Smooth muscle cell (in vitro differentiated cells): ENCODE results near the gene PMPCA. TPM values are rescaled to one million over a fixed set of nuclear protein-coding genes. Genes with fewer than 3 reads are reported as not detected.

Experiments
- DNase-seq: peaks from one replicate; lab custom pipeline; 2025; ENCODE audit not compliant: unreplicated experiment; lab: John Stamatoyannopoulos, UW
- H2AFZ ChIP-seq: fragments of 200-600 bp; sonication (generic); 2 replicates; pipeline ENCODE4 v1.6.0; 2016; ENCODE audit warnings: antibody characterized with exemption, low read depth, mild to moderate bottlenecking
- H3F3A ChIP-seq: fragments of 200-600 bp; sonication (generic); 2 replicates; pipeline ENCODE4 v1.6.0; 2017; ENCODE audit warnings: antibody characterized with exemption, low read depth
- H3K27ac ChIP-seq: fragments of 200-600 bp; sonication (generic); 2 replicates; pipeline ENCODE4 v1.5.1; 2016; ENCODE audit warnings: low read depth, mild to moderate bottlenecking
- H3K27me3 ChIP-seq: fragments of 200-600 bp; sonication (generic); 2 replicates; pipeline ENCODE4 v1.6.1; 2016; ENCODE audit warnings: low read depth, mild to moderate bottlenecking
- H3K36me3 ChIP-seq: fragments of 200-600 bp; sonication (generic); 2 replicates; pipeline ENCODE4 v1.5.1; 2016; ENCODE audit warnings: low read depth
- H3K4me1 ChIP-seq: fragments of 200-600 bp; sonication (generic); 2 replicates; pipeline ENCODE4 v1.5.1; 2016; ENCODE audit warnings: low read depth
- H3K4me2 ChIP-seq: fragments of 200-600 bp; sonication (generic); 2 replicates; pipeline ENCODE4 v1.6.0; 2016; ENCODE audit warnings: mild to moderate bottlenecking
- H3K4me3 ChIP-seq: fragments of 200-600 bp; sonication (generic); 2 replicates; pipeline ENCODE4 v1.5.1; 2016; ENCODE audit warnings: mild to moderate bottlenecking
- H3K79me2 ChIP-seq: fragments of 200-600 bp; sonication (generic); 2 replicates; pipeline ENCODE4 v1.6.0; 2016; ENCODE audit warnings: low read depth, mild to moderate bottlenecking
- H3K9ac ChIP-seq: fragments of 200-600 bp; sonication (generic); 2 replicates; pipeline ENCODE4 v1.6.0; 2016; ENCODE audit warnings: low read depth
- H3K9me3 ChIP-seq: fragments of 200-600 bp; sonication (generic); replicated peaks from 2 replicates; pipeline ENCODE4 v1.5.1; 2016; ENCODE audit warnings: low read depth
- H4K20me1 ChIP-seq: fragments of 200-600 bp; sonication (generic); 2 replicates; pipeline ENCODE4 v1.6.0; 2016; ENCODE audit warnings: low read depth
- WGBS: methylation state at CpG from one replicate; pipeline ENCODE4 v1.1.7; 2016; ENCODE audit warnings: low lambda C conversion rate; 5-methylcytosine and 5-hydroxymethylcytosine counted together
- polyA plus RNA-seq: library from polyadenylated mRNA; unstranded; fragments of >200 nt; fragmentation: Nextera tagmentation; extraction: Ambion mirVana; gene quantifications from 2 replicates; pipeline ENCODE4 v1.2.1, GENCODE V29; 2016
- total RNA-seq: library from RNA; depleted of rRNA; stranded (reverse); fragments of >200 nt; gene quantifications from 2 replicates; pipeline ENCODE4 v1.2.3, GENCODE V29; 2014
- TF ChIP-seq, protein P1 (sequence below): fragments of 200-600 bp; sonication (generic); IDR thresholded peaks from 2 replicates; pipeline ENCODE4 v1.5.1; 2017; ENCODE audit warnings: borderline replicate concordance, mild to moderate bottlenecking, antibody characterized with exemption; ENCODE audit not compliant: insufficient read depth, poor library complexity, severe bottlenecking

Gene PMPCA
- total and polyA plus RNA-seq, 2 experiments from 2014 or later: 39.8 to 73.0 TPM

- no peak overlapping the region for H3K27ac ChIP-seq
- H4K20me1 ChIP-seq: peaks cover 93% of the 10 kb centered on the region
- H3F3A ChIP-seq: peaks cover 21% of the 10 kb centered on the region
- no peaks in the 10 kb centered on the region for H3K36me3 ChIP-seq
- no peaks in the 10 kb centered on the region for H3K27me3 ChIP-seq
- no peaks in the 10 kb centered on the region for H3K79me2 ChIP-seq
- WGBS: 95% methylated on average over 7 of the region's 7 CpGs
- H2AFZ ChIP-seq: no peak overlapping the region
- no peak overlapping the region for H3K4me2 ChIP-seq
- H3K9ac ChIP-seq: no peak overlapping the region
- no peaks in the 10 kb centered on the region for H3K4me1 ChIP-seq
- no peaks in the 10 kb centered on the region for H3K9me3 ChIP-seq
- H3K4me3 ChIP-seq: no peak overlapping the region
- TF ChIP-seq, protein P1, sequence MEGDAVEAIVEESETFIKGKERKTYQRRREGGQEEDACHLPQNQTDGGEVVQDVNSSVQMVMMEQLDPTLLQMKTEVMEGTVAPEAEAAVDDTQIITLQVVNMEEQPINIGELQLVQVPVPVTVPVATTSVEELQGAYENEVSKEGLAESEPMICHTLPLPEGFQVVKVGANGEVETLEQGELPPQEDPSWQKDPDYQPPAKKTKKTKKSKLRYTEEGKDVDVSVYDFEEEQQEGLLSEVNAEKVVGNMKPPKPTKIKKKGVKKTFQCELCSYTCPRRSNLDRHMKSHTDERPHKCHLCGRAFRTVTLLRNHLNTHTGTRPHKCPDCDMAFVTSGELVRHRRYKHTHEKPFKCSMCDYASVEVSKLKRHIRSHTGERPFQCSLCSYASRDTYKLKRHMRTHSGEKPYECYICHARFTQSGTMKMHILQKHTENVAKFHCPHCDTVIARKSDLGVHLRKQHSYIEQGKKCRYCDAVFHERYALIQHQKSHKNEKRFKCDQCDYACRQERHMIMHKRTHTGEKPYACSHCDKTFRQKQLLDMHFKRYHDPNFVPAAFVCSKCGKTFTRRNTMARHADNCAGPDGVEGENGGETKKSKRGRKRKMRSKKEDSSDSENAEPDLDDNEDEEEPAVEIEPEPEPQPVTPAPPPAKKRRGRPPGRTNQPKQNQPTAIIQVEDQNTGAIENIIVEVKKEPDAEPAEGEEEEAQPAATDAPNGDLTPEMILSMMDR: no peak
- DNase-seq: no peak
Observed at GRCh38 chr9:136445799-136446198, 35.3 kb downstream of the PMPCA start.

DNA sequence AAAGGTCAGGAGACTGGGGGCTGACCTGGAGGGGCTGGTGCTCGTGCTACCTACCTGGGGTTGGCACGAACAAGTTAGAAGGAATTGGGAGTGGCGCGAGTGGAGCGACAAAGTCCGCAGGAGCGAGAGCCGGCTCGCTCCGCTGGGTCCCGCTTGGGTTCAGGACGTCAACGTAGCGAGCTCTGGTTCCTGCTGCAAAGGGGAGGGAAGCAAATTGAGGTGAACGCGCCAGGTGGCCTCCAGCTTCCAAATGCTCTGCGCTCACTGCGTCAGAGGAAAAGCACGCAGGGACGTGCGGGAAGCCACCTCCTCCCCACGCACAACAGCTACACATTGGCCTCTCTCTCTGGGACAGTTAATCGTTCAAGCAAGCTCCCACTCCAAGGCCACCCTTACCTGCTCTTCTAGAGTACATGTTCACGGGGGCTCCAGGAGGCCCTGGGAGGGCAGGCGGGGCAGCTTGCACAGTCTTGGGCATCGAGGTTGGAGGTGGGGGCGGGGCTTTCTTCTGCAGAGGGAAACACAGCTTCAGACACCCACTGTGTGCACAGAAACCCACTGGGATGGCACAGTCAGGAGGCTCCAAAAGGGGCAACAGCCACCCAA is 36.8 kb downstream of the PMPCA start:
- DNase-seq: no peak
- Histone ChIP-seq H3K27ac (no peak overlapping the region), H3K27me3 (no peaks in the 10 kb centered on the region), H3K36me3 (no peaks in the 10 kb centered on the region), H3K4me3 (no peak overlapping the region), H3K9ac (no peak overlapping the region), H3K4me1 (no peaks in the 10 kb centered on the region), H3K79me2 (no peaks in the 10 kb centered on the region), H3K9me3 (no peaks in the 10 kb centered on the region), H4K20me1 (peaks cover 92% of the 10 kb centered on the region), H3K4me2 (no peak overlapping the region), H3F3A (peaks cover 8% of the 10 kb centered on the region), H2AFZ (no peak overlapping the region)
- 98% methylated on average over 27 of the region's 27 CpGs for WGBS
- TF ChIP-seq, protein P1: no peak

- no peaks in the 10 kb centered on the region for H3K4me1 ChIP-seq
- no peak overlapping the region for H3K9ac ChIP-seq
- TF ChIP-seq, protein P1: no peak
- no peaks in the 10 kb centered on the region for H3K9me3 ChIP-seq
- H3K27ac ChIP-seq: no peak overlapping the region
- H3F3A ChIP-seq: peaks cover 4% of the 10 kb centered on the region
- H3K4me3 ChIP-seq: no peak overlapping the region
- H3K79me2 ChIP-seq: no peaks in the 10 kb centered on the region
- H4K20me1 ChIP-seq: peaks cover 93% of the 10 kb centered on the region
- no peak for DNase-seq
- WGBS: 96% methylated on average over 3 of the region's 3 CpGs
- H3K36me3 ChIP-seq: no peaks in the 10 kb centered on the region
- H3K27me3 ChIP-seq: no peaks in the 10 kb centered on the region
- H3K4me2 ChIP-seq: no peak overlapping the region
- no peak overlapping the region for H2AFZ ChIP-seq
Observed at GRCh38 chr9:136448655-136449054, 38.2 kb downstream of the PMPCA start.
